Retinal pigment epithelial cell (primary cell): Measurements from ENCODE around the gene MPZL3.

Source experiments
- DNase-seq: peaks from one replicate; pipeline ENCODE4 v3.0.0-alpha.2; 2010; ENCODE audit warnings: low read depth
- H3K4me3 ChIP-seq: 2 replicates; pipeline ENCODE4 v1.5.1; 2011; ENCODE audit warnings: mild to moderate bottlenecking, low read length, control low read depth, moderate library complexity
- CTCF ChIP-seq: conservative IDR thresholded peaks from 2 replicates; pipeline ENCODE4 v1.5.1; 2011; ENCODE audit warnings: low read depth, low read length, control low read depth, inconsistent platforms

Gene MPZL3

GRCh38 chr11:118213781-118214180 is 38.4 kb downstream of the MPZL3 start:
- H3K4me3 ChIP-seq = no peak overlapping the region
- no peak for TF ChIP-seq CTCF
- DNase-seq = no peak

GRCh38 chr11:118213201-118213600 is 39.0 kb downstream of the MPZL3 start:
- no peak overlapping the region for H3K4me3 ChIP-seq
- no peak for TF ChIP-seq CTCF
- no peak for DNase-seq

GRCh38 chr11:118212781-118213191 is 39.4 kb downstream of the MPZL3 start:
- no peak for DNase-seq
- no peak overlapping the region for H3K4me3 ChIP-seq

GRCh38 chr11:118212131-118212725 is 39.9 kb downstream of the MPZL3 start:
- no peak for TF ChIP-seq CTCF
- no peak overlapping the region for H3K4me3 ChIP-seq
- no peak for DNase-seq

More at GRCh38 chr11:118212781-118213191, 39.4 kb downstream of the MPZL3 start:
- TF ChIP-seq CTCF = no peak

- DNase-seq = no peak
- H3K4me3 ChIP-seq = no peak overlapping the region
- no peak for TF ChIP-seq CTCF
Measured at GRCh38 chr11:118211006-118211405, 41.2 kb downstream of the MPZL3 start.

- TF ChIP-seq CTCF = no peak
Measured at GRCh38 chr11:118210323-118210722, 41.8 kb downstream of the MPZL3 start.

GRCh38 chr11:118209033-118209432 is 43.1 kb downstream of the MPZL3 start:
- no peak for TF ChIP-seq CTCF
- DNase-seq = no peak
- H3K4me3 ChIP-seq = no peak overlapping the region

More at GRCh38 chr11:118210323-118210722, 41.8 kb downstream of the MPZL3 start:
- no peak for DNase-seq
- no peak overlapping the region for H3K4me3 ChIP-seq
